HEK293T (cell line): Measurements from ENCODE around the gene CD300LD.

ENCODE experiments used
- ELF4 ChIP-seq: fragments of 450-650 bp; IDR thresholded peaks from 2 replicates; pipeline ENCODE4 v1.6.1; 2017; ENCODE audit warnings: antibody characterized with exemption
- SP1 ChIP-seq: fragments of 450-650 bp; IDR thresholded peaks from 2 replicates; pipeline ENCODE4 v1.6.1; 2017
- ZNF384 ChIP-seq: fragments of 450-650 bp; IDR thresholded peaks from 2 replicates; pipeline ENCODE4 v1.6.1; 2016

GRCh38 chr17:74632617-74633016 lies 40.5 kb upstream of the CD300LD start:
- TF ChIP-seq ELF4 (no peak), ZNF384 (no peak), SP1 (no peak)
